ENCODE measurements around the gene ACP4.
A peak's percentile ranks its signal among the peaks of the same experiment; 100 is the strongest.

Gene ACP4

DNA sequence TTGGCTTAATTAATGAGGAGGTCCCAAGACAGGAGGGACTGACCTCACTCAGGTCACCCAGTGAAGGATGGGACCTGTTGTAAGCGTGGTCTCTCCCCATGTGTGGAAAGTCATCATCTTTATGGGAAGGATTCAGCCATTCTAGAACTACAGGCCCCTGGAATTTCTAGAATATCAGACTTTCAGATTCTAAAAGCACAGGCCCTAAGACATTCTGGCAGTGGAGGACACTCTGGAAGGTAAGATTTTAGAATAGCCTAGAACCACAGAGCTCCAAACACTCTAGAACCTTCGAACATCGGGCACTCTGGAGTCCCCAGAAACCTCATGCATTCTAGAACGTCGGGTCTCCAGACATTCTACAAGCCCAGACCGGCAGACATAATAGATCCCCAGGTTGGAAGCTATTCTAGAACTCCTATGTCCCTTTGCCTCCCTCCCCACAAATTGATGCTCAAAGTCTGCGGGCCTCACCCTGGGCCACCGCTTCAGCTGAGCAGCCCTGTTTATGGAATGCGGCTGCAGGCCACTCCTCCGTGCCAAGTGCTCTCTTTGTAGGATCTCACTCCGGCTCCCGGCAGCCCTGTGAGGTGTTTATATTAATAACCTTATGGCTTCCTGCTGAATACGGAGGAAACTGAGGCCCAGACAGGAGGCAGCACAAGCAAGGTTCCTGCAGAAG, 45.0 kb downstream of the ACP4 start:
- Histone ChIP-seq H3K9me3 (no peaks in the 10 kb centered on the region), H3K4me3 (peak overlapping the region; percentile 30 to 51), H3K27ac (no peak overlapping the region), H3K4me1 (peaks cover 0 to 12% (median 11%) of the 10 kb centered on the region in 4 donors), H3K36me3 (no peaks in the 10 kb centered on the region), H3K27me3 (peaks cover 0 to 73% of the 10 kb centered on the region in 2 donors)
- intact Hi-C loops (cut with DNase I; ENCODE audit: low total_unique reads), result no loop called here
- TF ChIP-seq, protein P1, sequence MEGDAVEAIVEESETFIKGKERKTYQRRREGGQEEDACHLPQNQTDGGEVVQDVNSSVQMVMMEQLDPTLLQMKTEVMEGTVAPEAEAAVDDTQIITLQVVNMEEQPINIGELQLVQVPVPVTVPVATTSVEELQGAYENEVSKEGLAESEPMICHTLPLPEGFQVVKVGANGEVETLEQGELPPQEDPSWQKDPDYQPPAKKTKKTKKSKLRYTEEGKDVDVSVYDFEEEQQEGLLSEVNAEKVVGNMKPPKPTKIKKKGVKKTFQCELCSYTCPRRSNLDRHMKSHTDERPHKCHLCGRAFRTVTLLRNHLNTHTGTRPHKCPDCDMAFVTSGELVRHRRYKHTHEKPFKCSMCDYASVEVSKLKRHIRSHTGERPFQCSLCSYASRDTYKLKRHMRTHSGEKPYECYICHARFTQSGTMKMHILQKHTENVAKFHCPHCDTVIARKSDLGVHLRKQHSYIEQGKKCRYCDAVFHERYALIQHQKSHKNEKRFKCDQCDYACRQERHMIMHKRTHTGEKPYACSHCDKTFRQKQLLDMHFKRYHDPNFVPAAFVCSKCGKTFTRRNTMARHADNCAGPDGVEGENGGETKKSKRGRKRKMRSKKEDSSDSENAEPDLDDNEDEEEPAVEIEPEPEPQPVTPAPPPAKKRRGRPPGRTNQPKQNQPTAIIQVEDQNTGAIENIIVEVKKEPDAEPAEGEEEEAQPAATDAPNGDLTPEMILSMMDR (IDR thresholded peaks at IDR 0.05), result no peak
- DNase-seq, result no peak

DNA sequence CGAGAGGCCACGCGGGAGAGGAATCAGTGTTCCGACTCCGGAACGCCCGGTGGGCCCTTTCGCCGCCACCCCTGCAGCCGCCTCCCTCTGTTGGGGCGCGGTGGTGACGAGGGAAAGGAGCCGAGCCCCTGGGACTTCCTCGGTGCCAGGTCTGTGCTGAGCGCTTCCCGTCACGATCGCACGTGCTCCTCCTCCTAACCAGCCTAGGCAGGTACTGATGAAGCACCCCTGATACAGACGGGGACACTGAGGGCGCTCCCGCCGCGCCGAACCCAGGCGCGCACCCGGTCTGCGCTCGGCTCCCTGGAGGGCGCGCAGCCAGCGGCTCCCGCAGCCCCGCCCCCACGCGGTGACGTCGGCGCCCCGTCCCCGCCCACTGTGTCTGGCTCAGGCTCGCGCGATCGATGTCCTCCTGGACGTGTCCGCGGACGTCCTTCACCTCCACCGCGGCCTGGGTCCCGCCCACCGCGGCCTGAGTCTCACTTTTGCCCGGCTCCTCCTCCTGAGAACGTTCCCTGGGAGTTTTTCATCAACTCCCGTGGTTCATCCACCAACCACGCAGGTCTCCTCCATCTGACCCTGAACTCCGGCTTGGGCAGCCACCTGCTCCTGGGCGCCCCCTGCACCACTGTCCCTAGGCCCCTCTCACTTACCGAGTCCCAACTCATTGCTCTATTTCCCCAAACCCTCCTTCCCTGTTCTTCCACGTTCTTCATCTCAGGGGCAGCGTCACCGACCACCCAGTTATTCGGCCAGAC, 45.7 kb downstream of the ACP4 start:
- TF ChIP-seq, protein P1 (IDR thresholded peaks at IDR 0.05), result no peak
- Histone ChIP-seq H3K27ac (no peak overlapping the region), H3K27me3 (peaks cover 0 to 66% of the 10 kb centered on the region in 2 donors), H3K9me3 (no peaks in the 10 kb centered on the region), H3K4me1 (peaks cover 0 to 12% (median 11%) of the 10 kb centered on the region in 4 donors), H3K4me3 (peak overlapping the region; percentile 30 to 51), H3K36me3 (no peaks in the 10 kb centered on the region)
- DNase-seq, result no peak
- intact Hi-C loops (cut with DNase I; ENCODE audit: low total_unique reads), result no loop called here

GRCh38 chr19:50836543-50837195, 46.5 kb downstream of the ACP4 start:
- H3K27me3 ChIP-seq, result peaks cover 0 to 60% of the 10 kb centered on the region in 2 donors
- no peaks in the 10 kb centered on the region for H3K9me3 ChIP-seq
- H3K36me3 ChIP-seq, result no peaks in the 10 kb centered on the region
- intact Hi-C loops (cut with DNase I; ENCODE audit: low total_unique reads), result no loop called here
- no peak overlapping the region for H3K4me3 ChIP-seq
- TF ChIP-seq, protein P1 (IDR thresholded peaks at IDR 0.05), result no peak
- H3K27ac ChIP-seq, result no peak overlapping the region
- H3K4me1 ChIP-seq, result peaks cover 0 to 12% (median 11%) of the 10 kb centered on the region in 4 donors
- no peak for DNase-seq

- TF ChIP-seq, protein P1 (IDR thresholded peaks at IDR 0.05), result no peak
- Histone ChIP-seq H3K9me3 (peaks cover 0 to under 1% (median 0%) of the 10 kb centered on the region in 3 donors), H3K4me1 (peaks cover 0 to 12% (median 11%) of the 10 kb centered on the region in 4 donors), H3K36me3 (no peaks in the 10 kb centered on the region), H3K4me3 (no peak overlapping the region), H3K27ac (no peak overlapping the region), H3K27me3 (peaks cover 0 to 57% of the 10 kb centered on the region in 2 donors)
- intact Hi-C loops (cut with DNase I; ENCODE audit: low total_unique reads), result no loop called here
- DNase-seq, result no peak
Measured at GRCh38 chr19:50837300-50837699, 47.1 kb downstream of the ACP4 start.

GRCh38 chr19:50838239-50838638, 48.0 kb downstream of the ACP4 start:
- TF ChIP-seq, protein P1 (IDR thresholded peaks at IDR 0.05), result no peak
- no peak for DNase-seq
- H3K4me1 ChIP-seq, result peaks cover 0 to 12% (median 11%) of the 10 kb centered on the region in 4 donors
- H3K27ac ChIP-seq, result no peak overlapping the region
- H3K9me3 ChIP-seq, result peaks cover 0 to 9% (median 0%) of the 10 kb centered on the region in 3 donors
- peaks cover 0 to 53% of the 10 kb centered on the region in 2 donors for H3K27me3 ChIP-seq
- no peak overlapping the region for H3K4me3 ChIP-seq
- no peaks in the 10 kb centered on the region for H3K36me3 ChIP-seq
- intact Hi-C loops (cut with DNase I; ENCODE audit: low total_unique reads), result no loop called here

Data from tibial artery (tissue), 4 donors.